ENCODE measurements around the gene SCAMP3. TPM values are rescaled to one million over a fixed set of nuclear protein-coding genes. Genes with fewer than 3 reads are reported as not detected.
"Not testable (repeated sequence)": the region's sequence is repeated elsewhere in the genome, so short reads cannot be mapped to it uniquely, and the experiment has no call there.

The SCAMP3 gene
- total and polyA plus RNA-seq, 3 donors from 2014 or later, result 63.0 to 80.6 (median 70.9) TPM

DNA sequence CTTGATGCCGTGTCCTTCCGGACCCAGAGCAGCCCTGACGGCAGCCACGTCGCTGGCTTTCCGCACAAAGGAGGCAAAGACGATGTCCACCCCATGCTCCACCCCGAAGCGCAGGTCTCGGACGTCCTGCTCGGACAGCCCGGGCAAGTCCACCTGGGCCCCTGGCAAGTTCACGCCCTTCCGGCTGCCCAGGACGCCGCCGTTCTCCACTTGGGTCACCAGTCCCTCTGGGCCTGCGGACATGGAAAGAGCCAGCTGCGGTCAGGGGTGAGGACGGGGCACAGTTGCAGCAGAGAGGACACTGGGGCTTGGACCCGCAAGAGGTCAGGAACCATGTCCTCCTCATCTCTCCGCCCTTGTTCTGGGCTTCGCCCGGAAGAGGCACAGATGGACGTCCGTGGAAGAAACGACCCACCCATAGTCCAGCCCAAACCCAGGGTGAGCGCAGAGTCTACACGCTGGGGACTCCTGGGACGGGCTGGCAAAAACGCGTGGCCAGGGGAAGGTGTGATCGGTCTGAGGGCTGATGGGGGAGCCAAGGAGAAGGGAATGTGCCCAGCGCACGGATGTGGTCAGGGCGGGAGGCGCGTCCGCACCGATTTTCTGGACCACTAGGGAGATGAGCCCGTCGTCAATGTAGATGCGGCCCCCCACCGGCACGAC is 32.5 kb upstream of the SCAMP3 start:
- Histone ChIP-seq H3K4me3 (peak overlapping the region; percentile 5 to 9), H3K27ac (no peak overlapping the region), H3K27me3 (no peaks in the 10 kb centered on the region), H3K36me3 (ENCODE audit: low read depth, missing control alignments) (no peaks in the 10 kb centered on the region), H3K9me3 (no peaks in the 10 kb centered on the region), H3K4me1 (no peaks in the 10 kb centered on the region)
- no peak for TF ChIP-seq POLR2A (IDR thresholded peaks at IDR 0.05)
- TF ChIP-seq, protein P1, sequence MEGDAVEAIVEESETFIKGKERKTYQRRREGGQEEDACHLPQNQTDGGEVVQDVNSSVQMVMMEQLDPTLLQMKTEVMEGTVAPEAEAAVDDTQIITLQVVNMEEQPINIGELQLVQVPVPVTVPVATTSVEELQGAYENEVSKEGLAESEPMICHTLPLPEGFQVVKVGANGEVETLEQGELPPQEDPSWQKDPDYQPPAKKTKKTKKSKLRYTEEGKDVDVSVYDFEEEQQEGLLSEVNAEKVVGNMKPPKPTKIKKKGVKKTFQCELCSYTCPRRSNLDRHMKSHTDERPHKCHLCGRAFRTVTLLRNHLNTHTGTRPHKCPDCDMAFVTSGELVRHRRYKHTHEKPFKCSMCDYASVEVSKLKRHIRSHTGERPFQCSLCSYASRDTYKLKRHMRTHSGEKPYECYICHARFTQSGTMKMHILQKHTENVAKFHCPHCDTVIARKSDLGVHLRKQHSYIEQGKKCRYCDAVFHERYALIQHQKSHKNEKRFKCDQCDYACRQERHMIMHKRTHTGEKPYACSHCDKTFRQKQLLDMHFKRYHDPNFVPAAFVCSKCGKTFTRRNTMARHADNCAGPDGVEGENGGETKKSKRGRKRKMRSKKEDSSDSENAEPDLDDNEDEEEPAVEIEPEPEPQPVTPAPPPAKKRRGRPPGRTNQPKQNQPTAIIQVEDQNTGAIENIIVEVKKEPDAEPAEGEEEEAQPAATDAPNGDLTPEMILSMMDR (IDR thresholded peaks at IDR 0.05), result no peak
- intact Hi-C loops (cut with DNase I; ENCODE audit: low total_unique reads), result no loop called here
- 3 to 17% methylated on average over 14 to 42 of the region's 46 CpGs for WGBS, 2 donors
- no peak for DNase-seq

DNA sequence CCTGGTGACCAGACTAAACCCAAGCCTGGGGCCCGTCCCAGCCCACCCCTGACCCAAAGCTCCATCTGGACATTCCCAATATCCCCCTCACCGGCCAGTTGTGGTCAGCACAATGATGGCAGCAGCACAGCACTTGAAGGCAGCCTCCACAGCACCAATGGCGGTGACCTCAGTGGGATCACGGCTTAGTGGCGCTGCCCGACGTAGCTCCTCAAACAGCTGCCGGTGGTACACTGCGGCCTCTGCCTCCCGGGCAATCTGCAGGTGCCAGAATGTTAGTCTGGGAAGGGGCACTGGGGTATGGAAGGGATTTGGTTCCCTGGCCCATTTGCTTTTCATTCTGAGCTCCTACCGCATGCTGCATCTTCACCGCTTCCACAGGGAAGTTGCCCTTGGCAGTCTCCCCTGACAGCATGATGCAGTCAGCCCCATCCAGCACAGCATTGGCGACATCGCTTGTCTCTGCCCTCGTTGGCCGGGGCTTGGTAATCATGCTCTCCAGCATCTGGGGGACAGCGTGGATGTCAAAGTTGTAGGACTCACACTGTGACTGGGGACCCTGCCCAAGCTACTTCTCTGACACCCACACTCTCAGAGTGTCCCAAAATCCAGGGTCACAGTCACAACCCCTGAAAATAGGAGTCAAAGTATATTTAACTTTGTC is 31.1 kb upstream of the SCAMP3 start:
- Histone ChIP-seq H3K4me3 (no peak overlapping the region), H3K36me3 (ENCODE audit: low read depth, missing control alignments) (no peaks in the 10 kb centered on the region), H3K27ac (no peak overlapping the region), H3K9me3 (no peaks in the 10 kb centered on the region), H3K4me1 (no peaks in the 10 kb centered on the region), H3K27me3 (no peaks in the 10 kb centered on the region)
- no peak for TF ChIP-seq POLR2A (IDR thresholded peaks at IDR 0.05)
- TF ChIP-seq, protein P1 (IDR thresholded peaks at IDR 0.05), result no peak
- 89 to 91% methylated on average over 16 to 17 of the region's 17 CpGs for WGBS, 2 donors
- no peak for DNase-seq
- intact Hi-C loops (cut with DNase I; ENCODE audit: low total_unique reads), result no loop called here

DNA sequence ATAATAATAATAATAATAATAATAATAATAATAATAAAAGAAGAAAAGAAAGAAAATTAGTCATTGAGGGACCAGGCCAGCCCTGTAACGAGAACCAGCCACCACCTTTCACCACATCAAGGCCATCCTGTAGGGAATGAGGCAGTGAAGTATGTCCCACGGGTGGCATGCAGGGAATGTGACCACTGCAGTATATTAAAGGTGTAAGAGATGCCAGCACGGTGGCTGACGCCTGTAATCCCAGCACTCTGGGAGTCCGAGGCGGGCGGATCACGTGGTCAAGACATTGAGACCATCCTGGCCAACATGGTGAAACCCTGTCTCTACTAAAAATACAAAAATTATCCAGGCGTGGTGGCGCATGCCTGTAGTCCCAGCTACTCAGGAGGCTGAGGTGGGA is 28.8 kb upstream of the SCAMP3 start:
- DNase-seq; H3K4me3 ChIP-seq; H3K27me3 ChIP-seq; H3K4me1 ChIP-seq; H3K36me3 ChIP-seq (ENCODE audit: low read depth, missing control alignments); H3K27ac ChIP-seq; H3K9me3 ChIP-seq; intact Hi-C loops (cut with DNase I; ENCODE audit: low total_unique reads): not testable (repeated sequence)
- WGBS, 2 donors, result 80 to 88% methylated on average over 10 of the region's 10 CpGs

DNA sequence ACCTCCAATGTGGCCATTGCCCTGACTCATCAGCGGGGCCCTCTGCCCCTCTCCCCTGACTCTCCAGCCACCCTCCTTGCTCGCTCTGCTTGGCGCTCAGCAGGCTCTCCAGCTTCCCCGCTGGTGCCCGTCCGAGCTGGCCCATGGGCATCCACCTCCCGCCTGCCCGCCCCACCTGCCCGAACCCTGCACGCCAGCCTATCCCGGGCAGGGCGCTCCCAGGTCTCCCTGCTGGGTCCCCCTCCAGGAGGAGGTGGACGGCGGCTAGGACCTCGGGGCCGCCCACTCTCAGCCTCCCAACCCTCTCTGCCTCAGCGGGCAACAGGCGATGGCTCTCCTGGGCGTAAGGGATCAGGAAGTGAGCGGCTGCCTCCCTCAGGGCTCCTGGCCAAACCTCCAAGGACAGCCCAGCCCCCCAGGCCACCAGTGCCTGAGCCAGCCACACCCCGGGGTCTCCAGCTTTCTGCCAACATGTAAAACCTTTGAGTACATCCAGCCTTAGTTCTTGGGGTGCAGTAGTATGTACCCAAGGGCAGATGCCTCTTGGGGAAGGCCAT is 25.9 kb upstream of the SCAMP3 start:
- Histone ChIP-seq H3K9me3 (no peaks in the 10 kb centered on the region), H3K36me3 (ENCODE audit: low read depth, missing control alignments) (no peaks in the 10 kb centered on the region), H3K27ac (no peak overlapping the region), H3K4me1 (no peaks in the 10 kb centered on the region), H3K4me3 (no peak overlapping the region), H3K27me3 (no peaks in the 10 kb centered on the region)
- WGBS, 2 donors, result 86 to 92% methylated on average over 10 to 21 of the region's 21 CpGs
- intact Hi-C loops (cut with DNase I; ENCODE audit: low total_unique reads), result no loop called here
- no peak for TF ChIP-seq POLR2A (IDR thresholded peaks at IDR 0.05)
- TF ChIP-seq, protein P1 (IDR thresholded peaks at IDR 0.05), result no peak
- no peak for DNase-seq

DNA sequence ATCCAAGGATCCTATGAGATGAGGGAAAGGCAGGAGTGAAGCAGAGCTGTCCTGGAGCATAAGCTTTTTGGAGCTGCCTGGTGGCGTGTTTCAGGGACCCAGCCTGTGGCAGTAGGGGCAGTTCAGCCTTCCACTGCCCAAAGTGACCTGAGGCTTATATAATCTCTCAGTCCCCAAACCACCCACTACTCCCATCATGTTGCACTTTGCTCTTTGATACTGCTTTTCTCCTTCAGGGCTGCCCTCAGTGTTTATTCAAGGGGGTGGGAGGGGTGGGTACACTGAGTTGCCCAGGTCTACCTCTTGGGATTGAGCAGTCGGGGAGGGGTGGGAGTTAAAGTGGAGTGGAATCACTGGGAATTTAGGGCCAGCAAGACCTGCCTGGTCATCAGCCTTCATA is 24.4 kb upstream of the SCAMP3 start:
- no peak for DNase-seq
- H3K36me3 ChIP-seq (ENCODE audit: low read depth, missing control alignments), result no peaks in the 10 kb centered on the region
- no peaks in the 10 kb centered on the region for H3K4me1 ChIP-seq
- 92 to 95% methylated on average over 2 of the region's 2 CpGs for WGBS, 2 donors
- no peak overlapping the region for H3K27ac ChIP-seq
- H3K9me3 ChIP-seq, result no peaks in the 10 kb centered on the region
- intact Hi-C loops (cut with DNase I; ENCODE audit: low total_unique reads), result no loop called here
- TF ChIP-seq, protein P1 (IDR thresholded peaks at IDR 0.05), result no peak
- TF ChIP-seq POLR2A (IDR thresholded peaks at IDR 0.05), result no peak
- no peak overlapping the region for H3K4me3 ChIP-seq
- H3K27me3 ChIP-seq, result no peaks in the 10 kb centered on the region
